Iris pigment epithelial cell (primary cell): ENCODE data around the gene EPHB2.
"Not testable (repeated sequence)": the region's sequence is repeated elsewhere in the genome, so short reads cannot be mapped to it uniquely, and the experiment has no call there.

Source experiments
- DNase-seq: peaks from one replicate; pipeline ENCODE4 v3.0.0-alpha.2; 2011; ENCODE audit warnings: low read depth

EPHB2 gene

DNA sequence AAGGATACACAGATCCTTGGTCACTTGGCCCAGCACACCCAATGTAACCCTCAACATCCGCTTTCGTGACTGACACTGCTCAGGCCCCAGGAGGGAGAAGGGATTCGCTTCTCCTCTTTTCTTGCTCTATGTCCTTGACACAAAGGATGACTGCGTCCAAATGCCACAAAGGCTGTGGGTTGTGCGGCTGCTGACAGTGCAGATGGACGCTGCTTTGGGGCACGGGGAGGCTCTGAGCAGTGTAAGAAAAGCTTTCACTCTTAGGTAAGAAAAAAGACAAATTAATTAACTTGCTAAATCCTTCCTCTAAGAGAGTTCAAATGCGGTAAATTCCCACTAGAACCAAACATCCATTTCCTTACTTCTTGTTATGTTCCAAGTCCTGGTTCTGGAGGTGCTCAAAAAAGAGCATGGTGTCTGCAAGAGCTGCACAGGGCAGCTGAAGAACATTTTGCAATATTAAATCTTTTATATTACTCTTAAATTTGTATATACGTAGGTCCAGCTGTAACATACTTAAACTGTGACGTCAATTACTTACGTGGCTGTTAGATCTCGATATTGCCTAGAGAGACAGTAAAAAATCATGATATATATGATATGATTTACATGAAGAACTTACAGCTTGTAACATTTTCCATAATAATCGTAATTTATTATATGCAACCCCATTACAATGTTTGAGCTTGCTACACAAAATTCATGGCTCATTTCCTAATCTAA is 19.4 kb upstream of the EPHB2 start:
- DNase-seq = no peak

- DNase-seq = no peak
Observed at GRCh38 chr1:22694172-22694571, 16.5 kb upstream of the EPHB2 start.

DNA sequence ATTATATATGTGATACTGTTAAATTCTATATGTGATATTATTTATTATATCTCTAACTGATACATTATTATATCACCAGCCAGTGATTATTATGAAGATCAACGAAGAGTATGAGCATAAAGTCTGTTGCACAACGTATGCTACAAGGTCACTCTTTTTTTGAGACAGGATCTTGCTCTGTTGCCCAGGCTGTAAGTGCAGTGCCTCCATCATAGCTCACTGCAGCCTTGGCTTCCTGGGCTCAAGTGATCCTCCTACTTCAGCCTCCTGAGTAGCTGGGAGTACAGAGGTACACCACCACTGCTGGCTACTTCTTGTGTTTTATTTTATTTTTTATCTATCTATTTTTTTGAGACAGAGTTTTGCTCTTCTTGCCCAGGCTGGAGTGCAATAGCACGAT is 14.0 kb upstream of the EPHB2 start:
- no peak for DNase-seq

DNA sequence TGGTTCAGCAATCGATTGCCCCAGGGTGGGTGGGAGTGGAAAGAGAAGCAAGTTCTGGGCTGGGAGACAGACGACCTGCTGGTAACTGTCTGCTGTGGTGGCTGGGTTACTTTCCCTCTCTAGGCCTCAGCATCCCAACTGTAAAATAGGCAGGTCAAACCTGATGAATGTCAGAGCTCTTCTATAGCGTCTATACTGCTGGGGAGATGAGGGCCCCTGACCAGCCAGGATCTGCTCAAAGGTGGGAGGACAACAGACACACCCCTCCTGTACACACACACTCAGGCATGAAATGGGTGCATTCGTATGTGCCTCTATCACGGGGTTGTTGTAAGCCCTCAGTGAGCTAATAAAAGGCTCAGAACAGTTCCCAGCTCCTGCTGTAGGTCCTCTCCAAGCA is 12.7 kb upstream of the EPHB2 start:
- DNase-seq = no peak

- DNase-seq = no peak
Observed at GRCh38 chr1:22699681-22700520, 10.7 kb upstream of the EPHB2 start.

GRCh38 chr1:22702296-22703085 is 8.1 kb upstream of the EPHB2 start:
- DNase-seq = peak; percentile 35

DNA sequence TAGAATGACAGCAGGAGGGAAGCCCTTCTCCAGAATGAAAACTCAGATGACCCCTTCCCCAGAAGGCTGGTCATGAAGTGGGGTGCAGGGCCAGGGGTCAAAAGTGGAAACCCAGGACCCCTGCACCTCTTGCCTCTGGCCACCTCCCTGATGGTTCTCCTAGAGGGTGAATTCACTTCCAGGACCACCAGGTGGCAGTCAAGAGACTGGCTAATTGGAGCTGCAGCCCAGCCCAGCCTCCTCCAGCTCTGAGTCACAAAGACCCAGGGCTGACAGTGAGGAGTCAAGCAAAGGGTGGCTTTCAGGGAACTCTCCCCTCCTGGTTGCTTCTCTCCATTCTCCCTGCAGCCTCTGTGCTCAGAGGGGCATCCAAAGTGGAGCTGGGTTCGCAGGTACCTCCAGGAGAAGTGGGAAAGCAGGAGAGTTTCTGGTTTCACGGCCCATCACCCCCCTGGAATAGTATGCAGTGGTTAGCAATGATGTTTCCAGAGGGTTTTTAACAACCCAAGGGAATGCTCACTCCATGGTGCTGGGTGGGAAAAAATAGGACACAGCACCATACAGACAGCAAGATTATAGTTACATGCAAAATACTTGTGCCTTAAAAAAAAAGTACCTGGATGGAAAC is 6.1 kb upstream of the EPHB2 start:
- peak; percentile 82 for DNase-seq

- DNase-seq = no peak
Observed at GRCh38 chr1:22705586-22705985, 5.1 kb upstream of the EPHB2 start.

GRCh38 chr1:22706100-22706499 is 4.5 kb upstream of the EPHB2 start:
- DNase-seq = not testable (repeated sequence)

DNA sequence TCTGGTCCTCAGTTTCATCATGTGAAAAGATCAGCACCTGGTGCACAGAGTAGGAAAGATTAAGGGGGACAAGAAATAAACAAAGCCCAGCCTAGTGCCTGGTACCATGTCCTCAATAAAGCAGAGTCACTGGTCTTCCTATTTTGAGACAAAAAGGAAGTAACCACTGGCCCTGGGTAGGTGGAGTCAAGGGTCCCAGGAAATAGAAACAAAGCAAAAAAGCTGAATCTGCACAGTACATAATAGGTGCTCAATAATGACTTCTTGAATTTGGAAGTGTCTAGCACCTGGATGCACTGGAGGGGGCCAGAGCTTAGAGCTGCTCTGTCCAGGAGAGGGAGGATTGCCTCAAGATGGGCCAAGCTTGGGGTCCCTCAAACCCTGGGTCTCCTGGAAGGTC is 1.9 kb upstream of the EPHB2 start:
- DNase-seq = no peak

GRCh38 chr1:22709227-22709626 is 1.4 kb upstream of the EPHB2 start:
- DNase-seq = no peak

DNA sequence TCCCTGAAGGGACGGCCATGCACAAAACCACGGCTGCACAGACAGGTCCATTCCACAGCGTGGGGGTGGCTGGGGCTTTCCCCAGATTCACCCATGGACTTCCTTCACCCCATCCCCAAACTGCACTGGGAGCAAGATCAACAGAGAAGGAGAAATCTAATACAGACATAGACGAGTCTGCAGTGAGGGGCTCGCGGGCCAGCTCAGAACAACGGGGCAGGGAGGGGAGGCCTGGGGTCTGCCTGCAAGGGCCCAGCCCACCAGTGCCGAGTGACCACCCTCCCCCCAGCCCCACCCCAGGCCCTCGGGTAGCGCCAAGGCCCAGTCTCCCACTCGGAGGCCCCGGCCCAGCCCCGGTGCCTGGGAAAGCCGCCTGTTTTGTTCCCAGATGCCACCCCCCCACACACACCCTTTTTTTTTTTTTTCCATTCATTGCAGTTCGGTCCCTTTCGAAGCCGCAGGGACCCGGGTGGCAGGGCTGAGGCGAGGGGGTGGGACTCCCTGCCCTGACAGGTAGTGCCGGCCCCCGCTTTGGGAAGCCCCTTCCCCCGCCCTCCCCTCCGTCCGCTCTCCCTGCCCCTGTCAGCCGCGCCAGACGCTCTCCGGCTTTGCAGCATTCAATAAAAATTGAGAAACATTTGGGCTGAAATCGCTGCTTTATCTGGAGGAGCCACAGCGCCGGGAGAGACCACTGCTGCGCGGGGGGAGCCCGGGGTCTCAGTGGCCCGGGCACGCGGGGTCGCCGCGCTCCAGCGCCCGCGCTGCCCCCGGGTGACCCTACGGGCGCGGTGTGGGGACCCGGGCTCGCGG is 543 bp upstream of the EPHB2 start:
- peak; percentile 68 for DNase-seq

GRCh38 chr1:22711071-22711470 is 432 bp downstream of the EPHB2 start:
- DNase-seq = no peak

DNA sequence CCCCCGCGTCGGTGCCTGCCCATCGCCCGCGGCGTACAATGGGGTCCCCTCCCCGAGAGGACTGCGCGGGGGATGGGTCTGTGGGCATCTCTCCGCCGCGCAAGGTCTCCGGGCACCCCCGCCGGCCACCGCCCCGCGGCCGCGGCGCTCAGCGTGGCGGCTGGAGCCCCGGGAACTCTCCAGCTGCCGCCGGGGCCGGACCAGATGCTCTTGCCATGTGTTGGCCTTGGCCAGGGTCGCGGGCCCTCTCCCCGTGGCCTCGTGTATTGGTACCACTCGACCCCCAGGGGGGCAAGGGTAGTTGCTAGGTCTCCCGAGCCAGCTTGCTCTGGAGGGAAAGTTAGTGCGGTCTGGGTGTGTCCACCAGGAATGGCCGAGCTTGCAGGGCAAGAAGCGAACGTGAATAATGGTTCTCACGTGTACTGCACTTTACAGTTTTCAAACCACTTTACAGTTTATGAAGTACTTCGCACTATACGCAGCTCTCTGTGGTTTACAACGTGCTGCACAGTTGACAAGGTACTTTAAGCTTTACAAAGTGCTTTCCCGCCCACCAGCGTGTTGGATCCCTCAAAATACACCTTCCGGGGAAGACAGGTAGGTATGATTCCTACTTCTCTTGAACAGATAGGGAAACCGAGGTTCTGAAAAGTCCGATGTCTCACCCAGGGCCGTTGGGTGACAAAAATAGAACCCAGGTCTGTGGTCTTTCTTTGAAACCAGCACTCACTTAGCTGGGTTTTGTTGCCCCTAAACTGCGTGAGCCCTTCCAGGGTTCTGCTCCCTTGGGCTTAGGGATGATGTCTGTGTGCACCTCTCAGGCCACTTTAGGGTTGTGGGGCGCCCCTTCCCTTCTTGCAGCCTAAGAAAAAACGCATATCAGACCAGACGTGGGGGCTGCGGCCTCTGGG is 1.2 kb downstream of the EPHB2 start:
- DNase-seq = peak; percentile 52

DNA sequence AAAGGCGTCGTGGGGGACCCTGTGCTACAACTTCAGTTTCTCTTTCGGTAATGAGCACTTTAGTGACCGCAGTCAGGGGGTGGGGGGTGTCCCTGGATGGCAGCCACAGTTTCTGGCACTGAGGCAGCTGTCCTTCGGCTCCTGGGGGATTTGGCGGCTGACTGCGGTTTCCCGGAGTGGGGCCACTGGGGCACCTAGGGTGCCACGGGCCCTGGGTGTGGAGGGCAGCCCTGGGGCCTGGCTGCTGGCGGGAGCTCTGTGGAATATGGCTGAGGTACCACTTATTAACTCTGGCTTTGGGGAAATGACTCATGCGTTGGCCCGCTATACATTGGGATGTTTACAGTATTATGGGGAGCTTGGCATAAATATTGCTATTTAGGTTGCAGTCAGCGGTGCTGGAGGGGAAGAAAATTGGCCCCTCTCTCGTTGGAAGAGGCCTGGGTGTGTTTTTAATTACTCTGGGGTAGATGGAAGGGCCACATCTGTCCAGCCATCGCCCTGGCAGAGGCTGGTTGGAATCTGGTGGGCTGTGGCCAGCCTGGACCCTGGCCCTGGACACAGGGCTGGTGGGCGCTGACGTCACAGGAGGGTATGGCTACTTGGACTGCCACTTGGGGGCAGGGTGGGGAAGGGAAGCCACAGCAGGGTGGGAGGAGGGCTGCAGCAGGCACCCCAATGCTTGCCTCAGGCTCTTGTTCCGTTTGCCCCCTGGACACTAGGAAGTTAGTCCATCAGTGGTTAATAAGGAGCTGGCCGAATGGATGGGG is 2.0 kb downstream of the EPHB2 start:
- peak; percentile 32 for DNase-seq

DNA sequence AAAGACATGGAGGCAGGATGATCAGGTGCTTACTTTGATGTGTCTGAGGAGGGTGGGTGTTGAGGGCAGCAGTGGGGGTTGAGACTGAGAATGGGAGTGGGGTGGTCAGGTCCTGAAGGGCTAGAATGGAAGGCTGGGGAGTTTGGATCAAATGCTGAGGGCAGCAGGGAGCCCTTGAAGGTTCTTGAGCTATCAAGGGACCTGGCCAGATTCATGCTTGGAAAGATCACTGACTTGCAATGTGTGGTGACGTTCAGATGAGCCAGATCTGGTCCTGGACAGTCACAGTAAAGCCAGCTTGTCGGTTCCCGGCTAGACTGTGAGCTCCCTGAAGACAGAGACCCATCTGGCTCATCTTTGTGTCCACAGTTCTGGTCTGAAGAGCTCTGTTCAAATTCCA is 3.8 kb downstream of the EPHB2 start:
- no peak for DNase-seq

GRCh38 chr1:22717037-22717760 is 6.6 kb downstream of the EPHB2 start:
- DNase-seq = no peak

- DNase-seq = no peak
Observed at GRCh38 chr1:22721122-22721873, 10.7 kb downstream of the EPHB2 start.
